ENCODE data around the gene RHOBTB3. TPM values are rescaled to one million over a fixed set of nuclear protein-coding genes. Genes with fewer than 3 reads are reported as not detected.

RHOBTB3 gene
- total and polyA plus RNA-seq, 10 of the 15 experiments (the other 5 are each of a cell fraction or from before 2014, with no cell fraction given) = 3.6 to 42.8 (median 8.4) TPM

DNA sequence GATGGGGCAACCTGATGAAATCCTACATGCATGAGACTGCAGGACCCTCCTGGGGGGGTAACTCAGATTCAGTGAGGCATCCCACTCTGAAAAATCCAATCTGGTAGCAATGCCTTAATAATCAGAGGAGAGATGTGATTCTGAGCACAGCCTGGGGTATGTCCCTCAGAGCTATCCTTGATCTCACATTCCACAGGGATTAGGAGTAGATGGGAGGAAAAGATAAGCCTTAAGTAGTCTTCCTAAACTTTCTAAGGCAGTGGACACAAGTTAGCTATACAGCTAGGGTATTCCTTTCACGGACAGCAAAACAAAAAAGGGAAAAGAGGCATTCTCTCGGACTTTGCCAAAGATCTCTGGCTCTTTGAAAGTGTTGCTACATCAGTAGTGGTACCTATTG lies 44.5 kb upstream of the RHOBTB3 start:
- no peaks in the 10 kb centered on the region for H3K27me3 ChIP-seq (replicated peaks in 1 of 2; ENCODE audit: control insufficient read depth in 2 of 2, insufficient read depth in 2 of 2, low read length in 1 of 2)
- H3K9me3 ChIP-seq (replicated peaks; ENCODE audit: control insufficient read depth, insufficient read depth, low read length) = no peaks in the 10 kb centered on the region
- H3K4me2 ChIP-seq (ENCODE audit: control insufficient read depth, insufficient read depth) = no peak overlapping the region
- BruUV-seq (replicated peaks) = no TSS peak
- no peaks in the 10 kb centered on the region for H4K20me1 ChIP-seq (ENCODE audit: control insufficient read depth, insufficient read depth)
- SMC1A ChIA-PET (ENCODE audit: uncharacterized antibody, unreplicated experiment) = interaction anchor here (2.6 kb wide), 1 partner anchor 9 kb away, joined by 9 read pairs; no protein-coding TSS in a partner anchor
- no peak overlapping the region for H3K9ac ChIP-seq (ENCODE audit: control insufficient read depth, insufficient read depth, low read length)
- in situ Hi-C loops (cut with MboI) (no loop called here), intact Hi-C loops (cut with micrococcal nuclease; ENCODE audit: unreplicated experiment) (no loop called here)
- FAIRE-seq = no peak
- no peak for DNase-seq (ENCODE audit: low read depth, low spot score)
- H2AFZ ChIP-seq (ENCODE audit: control insufficient read depth, low read depth, low read length) = no peak overlapping the region
- WGBS (ENCODE audit: insufficient coverage, insufficient replicate concordance, low lambda C conversion rate, missing lambda C conversion rate) = 27% methylated on average over 2 of the region's 2 CpGs
- CTCF ChIA-PET = no interaction called here
- H3K27ac ChIP-seq (ENCODE audit: control insufficient read depth, insufficient read depth) = no peak overlapping the region
- ATAC-seq = no peak
- POLR2A ChIA-PET = interaction anchor here (0.6 kb wide), 1 partner anchor 454 kb away, joined by 5 read pairs; no protein-coding TSS in a partner anchor
- H3K4me3 ChIP-seq = no peak overlapping the region
- H3K79me2 ChIP-seq (ENCODE audit: control insufficient read depth, insufficient read depth, low read length) = no peaks in the 10 kb centered on the region
- H3K4me1 ChIP-seq (ENCODE audit: control insufficient read depth, insufficient read depth, low read length) = no peaks in the 10 kb centered on the region
- no peaks in the 10 kb centered on the region for H3K36me3 ChIP-seq (ENCODE audit: control insufficient read depth in 2 of 2, insufficient read depth in 2 of 2, low read length in 1 of 2)
- RAD21 ChIA-PET (ENCODE audit: unreplicated experiment) = no interaction called here
- TF ChIP-seq, protein P1, sequence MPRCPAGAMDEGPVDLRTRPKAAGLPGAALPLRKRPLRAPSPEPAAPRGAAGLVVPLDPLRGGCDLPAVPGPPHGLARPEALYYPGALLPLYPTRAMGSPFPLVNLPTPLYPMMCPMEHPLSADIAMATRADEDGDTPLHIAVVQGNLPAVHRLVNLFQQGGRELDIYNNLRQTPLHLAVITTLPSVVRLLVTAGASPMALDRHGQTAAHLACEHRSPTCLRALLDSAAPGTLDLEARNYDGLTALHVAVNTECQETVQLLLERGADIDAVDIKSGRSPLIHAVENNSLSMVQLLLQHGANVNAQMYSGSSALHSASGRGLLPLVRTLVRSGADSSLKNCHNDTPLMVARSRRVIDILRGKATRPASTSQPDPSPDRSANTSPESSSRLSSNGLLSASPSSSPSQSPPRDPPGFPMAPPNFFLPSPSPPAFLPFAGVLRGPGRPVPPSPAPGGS (IDR thresholded peaks at IDR 0.05; ENCODE audit: borderline replicate concordance, insufficient read depth, low read depth, low read length, poor library complexity, severe bottlenecking) = no peak
- TF ChIP-seq HSF1 (IDR thresholded peaks at IDR 0.05; ENCODE audit: low read depth, low read length) (no peak), FOXM1 (IDR thresholded peaks at IDR 0.05; ENCODE audit: low read depth, low read length) (no peak), PML (IDR thresholded peaks at IDR 0.05; ENCODE audit: low read length) (no peak), EP300 (IDR thresholded peaks at IDR 0.05; ENCODE audit: borderline replicate concordance in 1 of 2, control insufficient read depth in 1 of 2, low read depth in 2 of 2, low read length in 2 of 2) (no peak), FOXK2 (IDR thresholded peaks at IDR 0.05) (no peak), GATAD2B (conservative IDR thresholded peaks at IDR 0.05; ENCODE audit: low read depth) (no peak), CUX1 (IDR thresholded peaks at IDR 0.05; ENCODE audit: insufficient replicate concordance, low read depth, low read length) (no peak), NR2C2 (IDR thresholded peaks at IDR 0.05; ENCODE audit: borderline replicate concordance, control insufficient read depth, insufficient read length, low read depth) (no peak), SMAD5 (IDR thresholded peaks at IDR 0.05; ENCODE audit: low read depth) (no peak), SPI1 (IDR thresholded peaks at IDR 0.05; ENCODE audit: borderline replicate concordance, insufficient read depth, low read depth, low read length) (no peak), ESRRA (IDR thresholded peaks at IDR 0.05; ENCODE audit: low read length) (no peak), LARP7 (IDR thresholded peaks at IDR 0.05) (no peak), ELK1 (IDR thresholded peaks at IDR 0.05; ENCODE audit: low read depth, low read length) (no peak), ZBED1 (IDR thresholded peaks at IDR 0.05; ENCODE audit: borderline replicate concordance) (no peak), RELA (IDR thresholded peaks at IDR 0.05; ENCODE audit: borderline replicate concordance, partially characterized antibody) (no peak)
